Peyer's patch (tissue), 4 donors: ENCODE measurements around the gene B4GALNT4. TPM values are rescaled to one million over a fixed set of nuclear protein-coding genes. Genes with fewer than 3 reads are reported as not detected.
"Not testable (repeated sequence)": the region's sequence is repeated elsewhere in the genome, so short reads cannot be mapped to it uniquely, and the experiment has no call there.

Experiments used
- DNase-seq, 3 donors: peaks; one replicate each; pipeline ENCODE4 v3.0.0-alpha.2; 2017 to 2019
- H3K27ac ChIP-seq, 4 donors: fragments of 200-600 bp; sonication (generic); one replicate each; pipeline ENCODE4 v1.5.1; 2016 to 2019
- H3K27me3 ChIP-seq, 2 donors: fragments of 200-600 bp; sonication (generic); one replicate each; pipeline ENCODE4 v1.5.1; 2019
- H3K36me3 ChIP-seq, 3 donors: fragments of 200-600 bp; sonication (generic); one replicate each; pipeline ENCODE4 v1.5.1; 2016 to 2019
- H3K4me1 ChIP-seq, 4 donors: fragments of 200-600 bp; sonication (generic); one replicate each; pipeline ENCODE4 v1.5.1; 2016 to 2019
- H3K4me3 ChIP-seq, 4 donors: fragments of 200-600 bp; sonication (generic); 1 replicate in 3 of 4; 2 replicates in 1 of 4; pipeline ENCODE4 v1.5.1; 2016 to 2019; ENCODE audit warnings: mild to moderate bottlenecking in 1 of 4
- H3K9me3 ChIP-seq, 4 donors: fragments of 200-600 bp; sonication (generic); one replicate each; pipeline ENCODE4 v1.5.1; 2016 to 2019; ENCODE audit warnings: mild to moderate bottlenecking in 1 of 4
- POLR2A ChIP-seq, 2 donors: fragments of 450-650 bp; IDR thresholded peaks; one replicate each; pipeline ENCODE4 v1.5.1; 2017; ENCODE audit warnings: antibody characterized with exemption in 2 of 2, mild to moderate bottlenecking in 2 of 2, moderate library complexity in 2 of 2
- total RNA-seq, 4 donors: library from RNA; depleted of rRNA; stranded (reverse); fragments of >200 nt; gene quantifications; one replicate each; pipeline ENCODE4 v1.1.0, GENCODE V29; 2016
- TF ChIP-seq, protein P1 (sequence below), 6 experiments: fragments of 450-650 bp in 4 of 6; fragments of 200-600 bp in 2 of 6; sonication (generic) in 1 of 6; IDR thresholded peaks; one replicate each; pipeline ENCODE4 v1.5.1; 2017 to 2019; ENCODE audit warnings: antibody characterized with exemption in 6 of 6, mild to moderate bottlenecking in 3 of 6, moderate library complexity in 1 of 6

The B4GALNT4 gene
- total RNA-seq, 4 donors from 2014 or later, result 2.5 to 36.3 (median 9.3) TPM

- peak overlapping the region; percentile 79 to 89 (median 86) for H3K27ac ChIP-seq
- H3K4me1 ChIP-seq, result peaks cover 0 to 34% (median 23%) of the 10 kb centered on the region in 4 donors
- no peak for DNase-seq
- no peaks in the 10 kb centered on the region for H3K36me3 ChIP-seq
- H3K4me3 ChIP-seq, result peak overlapping the region in 1 of 4 donors; percentile 6
- H3K9me3 ChIP-seq, result no peaks in the 10 kb centered on the region
- H3K27me3 ChIP-seq, result no peaks in the 10 kb centered on the region
- TF ChIP-seq POLR2A (IDR thresholded peaks at IDR 0.05), result no peak
- TF ChIP-seq, protein P1, sequence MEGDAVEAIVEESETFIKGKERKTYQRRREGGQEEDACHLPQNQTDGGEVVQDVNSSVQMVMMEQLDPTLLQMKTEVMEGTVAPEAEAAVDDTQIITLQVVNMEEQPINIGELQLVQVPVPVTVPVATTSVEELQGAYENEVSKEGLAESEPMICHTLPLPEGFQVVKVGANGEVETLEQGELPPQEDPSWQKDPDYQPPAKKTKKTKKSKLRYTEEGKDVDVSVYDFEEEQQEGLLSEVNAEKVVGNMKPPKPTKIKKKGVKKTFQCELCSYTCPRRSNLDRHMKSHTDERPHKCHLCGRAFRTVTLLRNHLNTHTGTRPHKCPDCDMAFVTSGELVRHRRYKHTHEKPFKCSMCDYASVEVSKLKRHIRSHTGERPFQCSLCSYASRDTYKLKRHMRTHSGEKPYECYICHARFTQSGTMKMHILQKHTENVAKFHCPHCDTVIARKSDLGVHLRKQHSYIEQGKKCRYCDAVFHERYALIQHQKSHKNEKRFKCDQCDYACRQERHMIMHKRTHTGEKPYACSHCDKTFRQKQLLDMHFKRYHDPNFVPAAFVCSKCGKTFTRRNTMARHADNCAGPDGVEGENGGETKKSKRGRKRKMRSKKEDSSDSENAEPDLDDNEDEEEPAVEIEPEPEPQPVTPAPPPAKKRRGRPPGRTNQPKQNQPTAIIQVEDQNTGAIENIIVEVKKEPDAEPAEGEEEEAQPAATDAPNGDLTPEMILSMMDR (IDR thresholded peaks at IDR 0.05), result no peak
Measured at GRCh38 chr11:326592-326841, 42.8 kb upstream of the B4GALNT4 start.

DNA sequence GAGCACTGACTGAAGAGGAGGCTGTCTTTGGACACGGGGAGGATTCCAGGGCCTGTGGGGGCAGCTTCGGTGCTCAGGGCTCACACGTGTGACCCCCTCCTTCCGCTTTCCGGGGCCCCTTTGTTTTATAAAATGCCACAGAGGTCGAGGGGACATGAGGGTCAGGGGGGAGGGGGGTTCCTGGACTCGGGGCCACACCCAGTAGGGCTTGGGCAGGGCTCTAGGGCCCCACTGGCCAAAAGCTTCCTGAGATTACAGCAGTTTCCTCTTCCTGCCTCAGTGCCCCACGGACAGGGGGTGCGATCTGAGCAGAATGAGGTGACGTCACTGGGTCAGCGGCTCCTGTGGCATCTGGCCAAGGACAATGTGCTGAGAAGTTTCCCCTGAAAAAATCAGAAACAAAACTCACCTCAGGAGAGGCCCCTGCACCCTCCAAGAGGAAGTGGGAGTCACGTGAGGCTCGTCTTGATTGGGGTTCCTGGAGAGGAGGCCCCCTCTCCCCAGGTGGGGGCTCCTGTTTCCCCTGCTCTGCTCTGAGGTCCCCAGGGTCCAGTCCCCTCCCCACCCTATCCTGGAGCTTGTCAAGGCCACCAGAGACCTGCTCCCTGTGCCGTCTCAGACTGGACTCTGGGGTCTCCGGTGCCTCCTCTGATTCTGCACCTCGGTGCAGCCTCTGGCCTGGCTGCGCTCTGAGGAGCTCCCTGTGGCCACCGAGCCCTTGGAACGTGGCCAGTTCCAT, 42.3 kb upstream of the B4GALNT4 start:
- H3K27me3 ChIP-seq, result no peaks in the 10 kb centered on the region
- no peaks in the 10 kb centered on the region for H3K36me3 ChIP-seq
- peak overlapping the region in 2 of 4 donors; percentile 6 to 11 for H3K4me3 ChIP-seq
- peaks cover 0 to 34% (median 23%) of the 10 kb centered on the region in 4 donors for H3K4me1 ChIP-seq
- H3K9me3 ChIP-seq, result no peaks in the 10 kb centered on the region
- peak in 1 of 2 donors; percentile 14 for TF ChIP-seq POLR2A (IDR thresholded peaks at IDR 0.05)
- TF ChIP-seq, protein P1 (IDR thresholded peaks at IDR 0.05), result no peak
- DNase-seq, result peak; percentile 70 to 97 (median 95)
- H3K27ac ChIP-seq, result peak overlapping the region; percentile 79 to 89 (median 86)

- TF ChIP-seq POLR2A (IDR thresholded peaks at IDR 0.05), result no peak
- TF ChIP-seq, protein P1 (IDR thresholded peaks at IDR 0.05), result no peak
- Histone ChIP-seq H3K36me3 (no peaks in the 10 kb centered on the region), H3K4me3 (peak overlapping the region in 1 of 4 donors; percentile 6), H3K27me3 (no peaks in the 10 kb centered on the region), H3K27ac (peak overlapping the region; percentile 79 to 89 (median 86)), H3K4me1 (peaks cover 0 to 34% (median 23%) of the 10 kb centered on the region in 4 donors), H3K9me3 (no peaks in the 10 kb centered on the region)
- DNase-seq, result no peak
Measured at GRCh38 chr11:327581-327923, 41.7 kb upstream of the B4GALNT4 start.

DNA sequence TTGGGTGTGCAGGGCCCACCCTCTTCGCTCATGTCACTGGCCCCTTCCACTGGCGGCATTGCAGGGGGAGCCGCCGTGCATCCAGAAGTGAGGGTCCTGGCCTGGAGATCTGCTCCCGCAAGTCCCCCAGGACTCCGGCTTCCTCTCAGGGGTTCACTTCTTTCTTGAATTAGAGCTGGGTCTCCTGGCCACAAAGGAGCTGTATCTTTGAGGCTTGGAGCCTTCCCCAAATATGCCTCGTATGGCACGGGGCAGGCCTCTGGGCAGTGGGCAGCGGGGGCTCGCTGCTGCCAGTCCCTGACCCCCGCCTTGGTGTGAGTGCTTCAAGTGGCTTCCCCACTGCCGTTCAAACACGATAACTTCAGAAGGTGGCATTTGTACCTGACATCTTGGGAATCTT, 41.3 kb upstream of the B4GALNT4 start:
- no peak overlapping the region for H3K4me3 ChIP-seq
- H3K27ac ChIP-seq, result peak overlapping the region in 1 of 4 donors; percentile 89
- H3K36me3 ChIP-seq, result no peaks in the 10 kb centered on the region
- TF ChIP-seq, protein P1 (IDR thresholded peaks at IDR 0.05), result no peak
- TF ChIP-seq POLR2A (IDR thresholded peaks at IDR 0.05), result no peak
- no peak for DNase-seq
- H3K9me3 ChIP-seq, result no peaks in the 10 kb centered on the region
- no peaks in the 10 kb centered on the region for H3K27me3 ChIP-seq
- peaks cover 0 to 34% (median 23%) of the 10 kb centered on the region in 4 donors for H3K4me1 ChIP-seq

- DNase-seq, H3K36me3 ChIP-seq, H3K27me3 ChIP-seq, H3K4me3 ChIP-seq, H3K9me3 ChIP-seq: not testable (repeated sequence)
- Histone ChIP-seq H3K27ac (peak overlapping the region in 1 of 4 donors; percentile 89), H3K4me1 (peaks cover 0 to 34% (median 23%) of the 10 kb centered on the region in 4 donors)
Measured at GRCh38 chr11:328516-329100, 40.7 kb upstream of the B4GALNT4 start.

- H3K9me3 ChIP-seq, result no peaks in the 10 kb centered on the region
- no peak for DNase-seq
- TF ChIP-seq, protein P1 (IDR thresholded peaks at IDR 0.05), result no peak
- H3K4me1 ChIP-seq, result peaks cover 0 to 34% (median 20%) of the 10 kb centered on the region in 4 donors
- no peak overlapping the region for H3K4me3 ChIP-seq
- peak overlapping the region in 1 of 4 donors; percentile 56 for H3K27ac ChIP-seq
- no peaks in the 10 kb centered on the region for H3K36me3 ChIP-seq
- H3K27me3 ChIP-seq, result no peaks in the 10 kb centered on the region
Measured at GRCh38 chr11:329886-330253, 39.4 kb upstream of the B4GALNT4 start.
